NCI-H2107 treated with DMSO at 0.1 percent for 48 hours (cell line): ENCODE measurements around the gene WWOX.

Experiments
- DNase-seq: peaks from one replicate; lab custom pipeline; 2025; ENCODE audit not compliant: unreplicated experiment; lab: John Stamatoyannopoulos, UW

The WWOX gene

GRCh38 chr16:78458588-78458987 is 359.1 kb downstream of the WWOX start:
- DNase-seq, result no peak

GRCh38 chr16:78460428-78460827 is 361.0 kb downstream of the WWOX start:
- DNase-seq, result no peak

GRCh38 chr16:78461087-78461486 is 361.6 kb downstream of the WWOX start:
- no peak for DNase-seq

- DNase-seq, result no peak
Observed at GRCh38 chr16:78461496-78462287, 362.2 kb downstream of the WWOX start.

- DNase-seq, result no peak
Observed at GRCh38 chr16:78462288-78463208, 363.1 kb downstream of the WWOX start.

GRCh38 chr16:78463591-78463990 is 364.1 kb downstream of the WWOX start:
- DNase-seq, result no peak

- no peak for DNase-seq
Observed at GRCh38 chr16:78464833-78465232, 365.4 kb downstream of the WWOX start.

GRCh38 chr16:78465730-78466129 is 366.3 kb downstream of the WWOX start:
- DNase-seq, result no peak

GRCh38 chr16:78469787-78470186 is 370.3 kb downstream of the WWOX start:
- DNase-seq, result no peak

- no peak for DNase-seq
Observed at GRCh38 chr16:78473031-78473699, 373.7 kb downstream of the WWOX start.

- no peak for DNase-seq
Observed at GRCh38 chr16:78474762-78475161, 375.3 kb downstream of the WWOX start.

GRCh38 chr16:78476615-78477014 is 377.2 kb downstream of the WWOX start:
- no peak for DNase-seq

GRCh38 chr16:78478267-78478861 is 378.9 kb downstream of the WWOX start:
- DNase-seq, result peak; percentile 61

GRCh38 chr16:78479723-78480122 is 380.3 kb downstream of the WWOX start:
- DNase-seq, result no peak

GRCh38 chr16:78480588-78480987 is 381.1 kb downstream of the WWOX start:
- no peak for DNase-seq

GRCh38 chr16:78483124-78483992 is 383.9 kb downstream of the WWOX start:
- no peak for DNase-seq

- DNase-seq, result no peak
Observed at GRCh38 chr16:78484509-78485058, 385.1 kb downstream of the WWOX start.

GRCh38 chr16:78485188-78485916 is 385.9 kb downstream of the WWOX start:
- no peak for DNase-seq

- DNase-seq, result no peak
Observed at GRCh38 chr16:78485917-78486257, 386.4 kb downstream of the WWOX start.
